OCI-LY3 (cell line): ENCODE results near the gene LMCD1.

Experiments
- H2AFZ ChIP-seq: fragments of 200-600, 300-600 bp; shearing (Covaris generic); 2 replicates; pipeline ENCODE4 v1.6.0; 2014; ENCODE audit warnings: antibody characterized with exemption, low read depth, low read length
- H3K27ac ChIP-seq: fragments of 200-600, 300-600 bp; sonication (generic); 2 replicates; pipeline ENCODE4 v1.5.1; 2014; ENCODE audit warnings: mild to moderate bottlenecking, low read length, moderate library complexity, mixed read lengths
- H3K27me3 ChIP-seq: fragments of 200-600, 300-600 bp; sonication (generic); 2 replicates; pipeline ENCODE4 v1.6.1; 2014; ENCODE audit warnings: low read depth, low read length, mixed read lengths
- H3K36me3 ChIP-seq: fragments of 200-600, 300-600 bp; sonication (generic); replicated peaks from 2 replicates; pipeline ENCODE3; 2014; ENCODE audit warnings: low read depth, low read length, mixed read lengths
- H3K4me1 ChIP-seq: fragments of 300-600, 200-600 bp; sonication (generic); 2 replicates; pipeline ENCODE4 v1.6.1; 2014; ENCODE audit warnings: low read length, mixed read lengths
- H3K4me2 ChIP-seq: fragments of 200-600, 300-600 bp; sonication (generic); 2 replicates; pipeline ENCODE4 v1.6.1; 2014; ENCODE audit warnings: low read length, mixed read lengths
- H3K4me3 ChIP-seq: fragments of 300-600, 200-600 bp; sonication (generic); 2 replicates; pipeline ENCODE4 v1.5.1; 2014; ENCODE audit warnings: antibody characterized with exemption, mild to moderate bottlenecking, low read length, moderate library complexity
- H3K79me2 ChIP-seq: fragments of 300-600, 200-600 bp; shearing (Covaris generic); 2 replicates; pipeline ENCODE4 v1.6.1; 2014; ENCODE audit warnings: mild to moderate bottlenecking, low read length, mixed read lengths
- H3K9ac ChIP-seq: fragments of 300-600, 200-600 bp; shearing (Covaris generic); 2 replicates; pipeline ENCODE4 v1.6.0; 2014; ENCODE audit warnings: mild to moderate bottlenecking, low read length, moderate library complexity
- H3K9me3 ChIP-seq: fragments of 200-600, 300-600 bp; shearing (Covaris generic); 2 replicates; pipeline ENCODE4 v1.6.1; 2014; ENCODE audit warnings: low read length, mixed read lengths; ENCODE audit not compliant: insufficient read depth
- H4K20me1 ChIP-seq: fragments of 200-600, 300-600 bp; sonication (generic); 2 replicates; pipeline ENCODE4 v1.6.1; 2016; ENCODE audit warnings: low read length, mixed read lengths; ENCODE audit not compliant: insufficient read depth
- EZH2phosphoT487 ChIP-seq: fragments of 200-600 bp; shearing (Covaris generic); IDR thresholded peaks from 2 replicates; pipeline ENCODE4 v1.6.1; 2018; ENCODE audit warnings: antibody characterized with exemption, mixed run types, low read depth
- TF ChIP-seq, protein P1 (sequence below): fragments of 200-600, 300-600 bp; sonication (generic); IDR thresholded peaks from 2 replicates; pipeline ENCODE4 v1.5.1; 2014; ENCODE audit warnings: antibody characterized with exemption, low read length, low read depth

The LMCD1 gene

GRCh38 chr3:8574670-8575322, 73.2 kb downstream of the LMCD1 start:
- Histone ChIP-seq H3K4me1 (peaks cover 20% of the 10 kb centered on the region), H3K27me3 (no peaks in the 10 kb centered on the region), H3K36me3 (no peaks in the 10 kb centered on the region), H3K27ac (no peak overlapping the region), H2AFZ (no peak overlapping the region), H3K79me2 (no peaks in the 10 kb centered on the region), H3K4me2 (no peak overlapping the region), H3K9me3 (no peaks in the 10 kb centered on the region), H4K20me1 (no peaks in the 10 kb centered on the region), H3K4me3 (no peak overlapping the region), H3K9ac (no peak overlapping the region)
- TF ChIP-seq, protein P1, sequence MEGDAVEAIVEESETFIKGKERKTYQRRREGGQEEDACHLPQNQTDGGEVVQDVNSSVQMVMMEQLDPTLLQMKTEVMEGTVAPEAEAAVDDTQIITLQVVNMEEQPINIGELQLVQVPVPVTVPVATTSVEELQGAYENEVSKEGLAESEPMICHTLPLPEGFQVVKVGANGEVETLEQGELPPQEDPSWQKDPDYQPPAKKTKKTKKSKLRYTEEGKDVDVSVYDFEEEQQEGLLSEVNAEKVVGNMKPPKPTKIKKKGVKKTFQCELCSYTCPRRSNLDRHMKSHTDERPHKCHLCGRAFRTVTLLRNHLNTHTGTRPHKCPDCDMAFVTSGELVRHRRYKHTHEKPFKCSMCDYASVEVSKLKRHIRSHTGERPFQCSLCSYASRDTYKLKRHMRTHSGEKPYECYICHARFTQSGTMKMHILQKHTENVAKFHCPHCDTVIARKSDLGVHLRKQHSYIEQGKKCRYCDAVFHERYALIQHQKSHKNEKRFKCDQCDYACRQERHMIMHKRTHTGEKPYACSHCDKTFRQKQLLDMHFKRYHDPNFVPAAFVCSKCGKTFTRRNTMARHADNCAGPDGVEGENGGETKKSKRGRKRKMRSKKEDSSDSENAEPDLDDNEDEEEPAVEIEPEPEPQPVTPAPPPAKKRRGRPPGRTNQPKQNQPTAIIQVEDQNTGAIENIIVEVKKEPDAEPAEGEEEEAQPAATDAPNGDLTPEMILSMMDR, result no peak
- no peak for TF ChIP-seq EZH2phosphoT487

DNA sequence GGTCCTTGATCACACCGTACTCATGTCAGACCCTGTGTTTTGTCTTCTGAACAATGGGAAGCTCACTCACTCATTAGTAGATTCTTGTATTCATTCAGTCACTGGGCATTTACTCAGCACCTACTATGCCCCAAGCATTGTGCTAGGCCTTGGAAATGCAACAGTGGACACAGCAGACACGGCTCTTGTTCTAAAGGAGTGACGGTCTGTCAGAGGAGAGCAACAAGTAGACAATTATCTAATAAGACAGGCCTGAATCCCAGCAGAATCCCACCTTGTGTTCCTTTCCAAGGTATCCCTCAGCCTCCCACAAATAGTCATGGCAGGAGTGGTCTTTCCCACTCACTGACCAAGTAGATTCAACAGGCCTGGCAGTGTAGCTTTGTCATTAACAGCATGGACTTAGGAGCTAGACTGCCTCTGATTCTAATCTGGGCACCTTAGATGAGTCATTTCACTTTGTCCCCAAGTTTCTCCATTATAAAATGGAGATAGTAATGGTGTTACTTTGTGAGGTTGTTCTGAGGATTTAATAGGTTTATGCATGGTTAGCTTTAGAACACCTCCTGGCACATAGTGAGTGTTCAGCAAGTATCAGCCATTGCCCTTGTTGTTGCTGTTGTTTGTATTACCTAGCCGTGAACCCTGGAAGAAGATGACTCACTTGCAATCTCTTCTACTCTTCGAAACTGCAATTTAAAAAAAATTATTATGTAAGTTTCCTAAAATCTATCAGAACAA, 73.9 kb downstream of the LMCD1 start:
- peaks cover 21% of the 10 kb centered on the region for H3K4me1 ChIP-seq
- H4K20me1 ChIP-seq, result no peaks in the 10 kb centered on the region
- H3K27ac ChIP-seq, result no peak overlapping the region
- no peak overlapping the region for H3K9ac ChIP-seq
- H3K36me3 ChIP-seq, result no peaks in the 10 kb centered on the region
- H2AFZ ChIP-seq, result no peak overlapping the region
- no peak overlapping the region for H3K4me2 ChIP-seq
- H3K79me2 ChIP-seq, result no peaks in the 10 kb centered on the region
- no peak for TF ChIP-seq EZH2phosphoT487
- H3K9me3 ChIP-seq, result no peaks in the 10 kb centered on the region
- H3K27me3 ChIP-seq, result no peaks in the 10 kb centered on the region
- no peak overlapping the region for H3K4me3 ChIP-seq

DNA sequence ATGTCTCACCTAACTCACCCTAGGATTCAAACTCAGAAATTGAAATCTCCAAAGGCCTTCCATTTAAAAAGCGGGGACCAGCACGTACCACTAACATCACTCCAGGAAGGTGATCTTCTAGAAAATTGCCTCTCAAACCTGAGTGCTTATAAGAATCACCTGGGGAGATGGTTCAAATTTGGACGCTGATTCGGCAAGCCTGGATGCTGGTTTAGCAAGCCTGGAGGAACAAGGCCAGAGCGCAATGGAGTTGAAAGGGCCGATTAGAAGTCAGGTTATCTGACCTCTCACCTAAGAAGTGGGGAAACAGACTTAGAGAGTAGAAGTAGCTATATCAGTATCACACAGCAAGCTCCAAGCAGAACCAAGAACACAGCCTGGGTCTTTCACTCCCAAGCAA, 74.8 kb downstream of the LMCD1 start:
- H3K4me3 ChIP-seq, result no peak overlapping the region
- no peaks in the 10 kb centered on the region for H3K79me2 ChIP-seq
- TF ChIP-seq, protein P1, result no peak
- TF ChIP-seq EZH2phosphoT487, result no peak
- H3K36me3 ChIP-seq, result no peaks in the 10 kb centered on the region
- no peak overlapping the region for H3K4me2 ChIP-seq
- no peak overlapping the region for H2AFZ ChIP-seq
- H3K9me3 ChIP-seq, result no peaks in the 10 kb centered on the region
- no peak overlapping the region for H3K9ac ChIP-seq
- no peaks in the 10 kb centered on the region for H3K27me3 ChIP-seq
- H4K20me1 ChIP-seq, result no peaks in the 10 kb centered on the region
- H3K27ac ChIP-seq, result no peak overlapping the region
- peaks cover 21% of the 10 kb centered on the region for H3K4me1 ChIP-seq

GRCh38 chr3:8576841-8577571, 75.4 kb downstream of the LMCD1 start:
- H4K20me1 ChIP-seq, result no peaks in the 10 kb centered on the region
- no peaks in the 10 kb centered on the region for H3K27me3 ChIP-seq
- no peak overlapping the region for H3K4me3 ChIP-seq
- no peaks in the 10 kb centered on the region for H3K36me3 ChIP-seq
- H3K27ac ChIP-seq, result no peak overlapping the region
- H2AFZ ChIP-seq, result no peak overlapping the region
- no peaks in the 10 kb centered on the region for H3K9me3 ChIP-seq
- peaks cover 21% of the 10 kb centered on the region for H3K4me1 ChIP-seq
- no peak overlapping the region for H3K4me2 ChIP-seq
- H3K79me2 ChIP-seq, result no peaks in the 10 kb centered on the region
- H3K9ac ChIP-seq, result no peak overlapping the region
- TF ChIP-seq, protein P1, result no peak
- no peak for TF ChIP-seq EZH2phosphoT487
